Cardiac muscle cell (in vitro differentiated cells and primary cell): ENCODE results near the gene GRID1. TPM values are rescaled to one million over a fixed set of nuclear protein-coding genes. Genes with fewer than 3 reads are reported as not detected.

Source experiments
- DNase-seq, 2 donors: peaks; one replicate each; pipeline versions ENCODE4 v3.0.0 to v3.0.0-alpha.2; 2010 to 2017; ENCODE audit warnings: low read depth in 1 of 2, low spot score in 1 of 2
- H3K27ac ChIP-seq: fragments of 200-600 bp; sonication (generic); 2 replicates; pipeline ENCODE4 v1.5.1; 2016
- H3K27me3 ChIP-seq: fragments of 200-600 bp; sonication (generic); 2 replicates; pipeline ENCODE4 v1.6.0; 2016; ENCODE audit warnings: control low read depth
- H3K36me3 ChIP-seq: fragments of 200-600 bp; sonication (generic); 2 replicates; pipeline ENCODE4 v1.5.1; 2016; ENCODE audit warnings: control low read depth
- H3K4me1 ChIP-seq: fragments of 200-600 bp; sonication (generic); 2 replicates; pipeline ENCODE4 v1.8.1; 2017; ENCODE audit warnings: low read depth, mild to moderate bottlenecking, mixed run types
- H3K4me3 ChIP-seq: fragments of 200-600 bp; sonication (generic); 2 replicates; pipeline ENCODE4 v1.5.1; 2016; ENCODE audit warnings: mild to moderate bottlenecking
- H3K9me3 ChIP-seq: fragments of 200-600 bp; sonication (generic); 2 replicates; pipeline ENCODE4 v1.5.1; 2017; ENCODE audit warnings: low read depth, mild to moderate bottlenecking, control low read depth
- polyA plus RNA-seq: library from polyadenylated mRNA; unstranded; fragments of >200 nt; fragmentation: Nextera tagmentation; extraction: Ambion mirVana; gene quantifications from 2 replicates; pipeline ENCODE4 v1.2.1, GENCODE V29; 2016
- total RNA-seq: library from RNA; depleted of rRNA; stranded (reverse); fragments of >200 nt; gene quantifications from 2 replicates; pipeline ENCODE4 v1.2.3, GENCODE V29; 2016
- TF ChIP-seq, protein P1 (sequence below): IDR thresholded peaks from 2 replicates; pipeline ENCODE4 v1.5.1; 2012; ENCODE audit warnings: low read depth, mild to moderate bottlenecking, low read length

Gene GRID1
- total and polyA plus RNA-seq, 2 experiments from 2014 or later = 1.5 to 1.6 TPM

DNA sequence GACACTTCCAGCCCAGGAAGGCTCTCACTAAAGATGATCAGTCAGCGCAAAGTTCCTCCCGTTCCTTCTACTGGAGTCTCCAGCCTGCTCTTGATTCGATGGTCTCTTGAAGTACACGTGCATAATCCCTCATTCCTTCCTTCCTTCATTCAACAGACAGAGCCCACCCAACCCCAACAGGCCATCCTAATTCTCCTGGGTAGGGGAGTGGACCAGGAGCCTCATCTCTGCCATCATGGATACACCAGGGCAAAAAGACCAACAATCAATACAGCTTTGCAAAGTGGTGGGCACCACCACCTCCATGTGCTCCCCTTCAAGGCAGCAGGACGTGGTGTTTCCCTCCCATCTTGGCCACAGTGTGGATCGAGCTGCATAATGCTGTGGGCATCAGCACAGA lies 446.3 kb downstream of the GRID1 start:
- Histone ChIP-seq H3K27me3 (no peaks in the 10 kb centered on the region), H3K9me3 (no peaks in the 10 kb centered on the region), H3K4me1 (peaks cover 3% of the 10 kb centered on the region), H3K4me3 (no peak overlapping the region), H3K36me3 (no peaks in the 10 kb centered on the region), H3K27ac (no peak overlapping the region)
- DNase-seq = no peak
- TF ChIP-seq, protein P1, sequence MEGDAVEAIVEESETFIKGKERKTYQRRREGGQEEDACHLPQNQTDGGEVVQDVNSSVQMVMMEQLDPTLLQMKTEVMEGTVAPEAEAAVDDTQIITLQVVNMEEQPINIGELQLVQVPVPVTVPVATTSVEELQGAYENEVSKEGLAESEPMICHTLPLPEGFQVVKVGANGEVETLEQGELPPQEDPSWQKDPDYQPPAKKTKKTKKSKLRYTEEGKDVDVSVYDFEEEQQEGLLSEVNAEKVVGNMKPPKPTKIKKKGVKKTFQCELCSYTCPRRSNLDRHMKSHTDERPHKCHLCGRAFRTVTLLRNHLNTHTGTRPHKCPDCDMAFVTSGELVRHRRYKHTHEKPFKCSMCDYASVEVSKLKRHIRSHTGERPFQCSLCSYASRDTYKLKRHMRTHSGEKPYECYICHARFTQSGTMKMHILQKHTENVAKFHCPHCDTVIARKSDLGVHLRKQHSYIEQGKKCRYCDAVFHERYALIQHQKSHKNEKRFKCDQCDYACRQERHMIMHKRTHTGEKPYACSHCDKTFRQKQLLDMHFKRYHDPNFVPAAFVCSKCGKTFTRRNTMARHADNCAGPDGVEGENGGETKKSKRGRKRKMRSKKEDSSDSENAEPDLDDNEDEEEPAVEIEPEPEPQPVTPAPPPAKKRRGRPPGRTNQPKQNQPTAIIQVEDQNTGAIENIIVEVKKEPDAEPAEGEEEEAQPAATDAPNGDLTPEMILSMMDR = no peak

DNA sequence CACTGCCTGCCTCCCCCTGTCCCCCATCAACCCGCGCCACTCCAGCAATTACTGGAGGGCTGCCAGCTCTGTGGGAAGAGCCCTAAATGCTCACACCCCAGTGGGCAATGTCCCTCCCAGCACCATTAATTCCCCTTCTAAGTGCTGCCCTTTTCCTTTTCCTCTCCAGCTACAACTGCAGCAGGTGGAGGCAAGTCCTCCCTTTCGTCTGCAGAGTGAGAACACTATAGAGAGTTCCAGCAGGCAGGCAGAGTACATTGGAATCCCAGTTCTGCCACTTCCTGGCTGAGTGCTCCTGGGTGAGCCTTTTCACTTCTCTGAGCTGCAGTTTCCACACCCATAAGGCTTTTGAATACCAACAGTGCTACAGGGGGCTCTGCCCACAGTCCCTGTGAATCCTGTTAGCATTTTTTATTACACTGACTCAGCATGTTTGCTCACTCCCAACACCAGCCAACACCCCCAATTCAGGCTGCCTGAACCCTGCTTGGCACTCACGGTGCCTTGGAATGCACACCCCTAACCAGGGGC lies 447.0 kb downstream of the GRID1 start:
- no peaks in the 10 kb centered on the region for H3K36me3 ChIP-seq
- no peak for DNase-seq
- TF ChIP-seq, protein P1 = no peak
- no peaks in the 10 kb centered on the region for H3K27me3 ChIP-seq
- H3K9me3 ChIP-seq = no peaks in the 10 kb centered on the region
- H3K27ac ChIP-seq = no peak overlapping the region
- H3K4me3 ChIP-seq = no peak overlapping the region
- peaks cover 3% of the 10 kb centered on the region for H3K4me1 ChIP-seq

DNA sequence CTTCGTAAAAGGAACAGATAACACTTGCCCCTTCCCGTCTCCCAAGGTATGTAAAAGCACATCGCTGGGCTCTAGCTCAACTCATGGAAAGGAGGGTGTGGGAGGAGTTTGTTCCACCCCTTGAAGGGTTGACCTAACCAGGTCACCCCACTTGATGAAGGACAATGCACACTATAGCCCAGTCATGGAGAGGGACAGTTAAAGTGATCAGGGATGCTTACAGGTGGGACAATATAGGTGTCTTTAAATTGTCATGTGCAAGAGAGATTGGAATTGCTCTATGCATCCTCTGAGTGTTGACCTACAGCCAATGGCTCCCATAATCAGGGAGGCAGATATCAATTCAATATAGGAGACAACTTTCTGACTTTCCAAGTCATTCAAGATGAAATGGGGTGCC lies 448.2 kb downstream of the GRID1 start:
- Histone ChIP-seq H3K27me3 (no peaks in the 10 kb centered on the region), H3K4me3 (no peak overlapping the region), H3K36me3 (no peaks in the 10 kb centered on the region), H3K4me1 (peaks cover 3% of the 10 kb centered on the region), H3K27ac (no peak overlapping the region), H3K9me3 (no peaks in the 10 kb centered on the region)
- DNase-seq = no peak
- TF ChIP-seq, protein P1 = no peak

DNA sequence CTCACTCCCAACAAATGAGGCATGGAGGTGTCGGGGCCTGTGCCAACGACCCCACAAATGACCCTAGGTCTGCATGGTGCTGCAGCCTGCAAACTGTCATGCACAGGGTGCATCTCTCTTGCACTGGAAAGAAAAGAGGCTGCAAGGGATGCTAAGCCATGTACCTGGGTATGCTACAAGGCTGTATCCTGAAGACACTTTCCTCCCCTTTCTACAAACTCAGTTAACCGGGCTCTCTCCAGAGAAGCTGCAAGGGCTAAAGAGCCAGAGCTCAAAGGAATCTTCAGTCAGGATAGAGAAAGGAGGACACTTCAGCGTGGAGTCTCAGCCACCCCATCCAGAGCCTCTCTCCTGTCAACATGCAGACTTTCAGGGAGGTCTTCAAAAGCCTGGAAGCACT lies 449.0 kb downstream of the GRID1 start:
- TF ChIP-seq, protein P1 = no peak
- no peak for DNase-seq
- Histone ChIP-seq H3K27ac (no peak overlapping the region), H3K27me3 (no peaks in the 10 kb centered on the region), H3K4me1 (peaks cover 3% of the 10 kb centered on the region), H3K36me3 (no peaks in the 10 kb centered on the region), H3K4me3 (no peak overlapping the region), H3K9me3 (no peaks in the 10 kb centered on the region)

DNA sequence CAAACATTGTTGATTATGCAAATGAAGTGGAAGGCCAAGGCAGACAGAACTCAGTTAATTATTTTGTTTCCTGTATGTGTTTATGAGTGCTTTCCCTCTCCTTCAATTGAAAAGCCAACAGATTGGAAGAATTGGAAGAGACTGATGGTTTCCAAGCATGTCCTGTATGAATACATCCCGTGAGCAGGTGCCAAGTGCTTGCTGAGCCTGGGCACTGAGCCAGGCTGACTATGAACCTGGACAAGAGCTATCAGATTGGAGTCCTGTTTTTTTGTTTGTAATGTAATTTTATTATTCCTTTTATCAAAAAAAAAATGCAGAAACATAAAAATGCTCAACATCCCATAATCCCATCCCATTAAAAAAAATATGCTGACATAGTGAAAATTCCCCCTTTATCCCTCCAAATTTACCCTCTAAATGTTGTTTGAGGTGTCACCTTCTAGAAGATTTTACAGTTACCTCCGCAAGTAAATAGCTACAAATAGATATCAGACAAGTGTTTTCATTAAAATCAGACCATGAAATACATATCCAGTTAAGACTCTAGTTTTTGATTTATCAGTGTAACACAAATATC lies 449.5 kb downstream of the GRID1 start:
- H3K4me3 ChIP-seq = no peak overlapping the region
- DNase-seq = no peak
- no peaks in the 10 kb centered on the region for H3K27me3 ChIP-seq
- H3K4me1 ChIP-seq = peaks cover 3% of the 10 kb centered on the region
- no peaks in the 10 kb centered on the region for H3K36me3 ChIP-seq
- no peak overlapping the region for H3K27ac ChIP-seq
- TF ChIP-seq, protein P1 = no peak
- no peaks in the 10 kb centered on the region for H3K9me3 ChIP-seq
